RCC 7860 (cell line): ENCODE measurements around the gene PYGO2.

Experiments used
- DNase-seq: peaks from one replicate; pipeline ENCODE4 v3.0.0-alpha.2; 2015; ENCODE audit warnings: low spot score
- FAIRE-seq: peaks from 2 replicates; lab custom pipeline; 2012; peaks lifted over from hg19 to GRCh38; lab: Jason Lieb, UNC

PYGO2 gene

DNA sequence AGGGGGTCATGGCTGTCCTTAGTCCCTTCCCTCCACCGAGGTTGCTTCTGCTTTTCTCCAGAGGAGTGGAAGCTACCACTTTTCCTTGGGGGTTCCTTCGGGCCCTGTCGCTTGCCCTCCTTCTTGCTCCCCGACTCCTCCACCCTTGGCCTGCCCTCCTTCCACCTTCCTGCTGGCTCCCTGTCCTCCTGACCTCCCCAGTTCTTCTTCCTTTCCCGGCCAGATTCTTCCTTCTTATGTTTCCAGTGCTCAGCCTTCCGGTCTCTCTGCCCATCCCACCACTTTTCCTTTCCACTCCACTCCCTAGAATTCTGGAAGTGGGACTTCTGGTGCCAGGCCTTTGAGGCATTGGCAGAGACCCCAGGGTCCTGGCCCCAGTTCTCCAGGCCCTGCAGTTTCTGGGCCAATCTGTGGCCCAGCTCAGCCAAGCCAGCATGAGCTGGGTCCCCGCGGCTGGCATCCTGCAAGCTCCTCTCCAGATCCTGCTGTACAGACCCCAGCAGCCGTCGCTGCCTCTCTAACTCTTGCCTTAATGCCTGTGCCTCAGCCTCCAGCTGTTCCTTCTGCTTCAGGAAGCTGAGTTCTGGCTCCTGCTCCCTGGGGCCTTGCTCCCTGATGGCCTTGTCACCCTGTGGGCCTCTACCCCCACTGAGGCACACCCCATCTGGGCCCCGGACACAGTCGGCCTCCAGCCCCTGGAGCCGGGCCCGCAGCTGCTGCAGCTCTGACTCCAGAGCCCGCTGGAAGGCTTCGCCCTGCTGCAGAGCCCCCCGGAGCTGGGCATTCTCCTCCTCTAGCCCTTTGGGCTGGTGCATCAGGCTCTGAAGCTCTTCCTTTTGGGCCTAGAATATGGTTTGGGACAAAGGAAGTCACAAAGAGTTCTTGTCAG lies 15.4 kb downstream of the PYGO2 start:
- no peak for FAIRE-seq

DNA sequence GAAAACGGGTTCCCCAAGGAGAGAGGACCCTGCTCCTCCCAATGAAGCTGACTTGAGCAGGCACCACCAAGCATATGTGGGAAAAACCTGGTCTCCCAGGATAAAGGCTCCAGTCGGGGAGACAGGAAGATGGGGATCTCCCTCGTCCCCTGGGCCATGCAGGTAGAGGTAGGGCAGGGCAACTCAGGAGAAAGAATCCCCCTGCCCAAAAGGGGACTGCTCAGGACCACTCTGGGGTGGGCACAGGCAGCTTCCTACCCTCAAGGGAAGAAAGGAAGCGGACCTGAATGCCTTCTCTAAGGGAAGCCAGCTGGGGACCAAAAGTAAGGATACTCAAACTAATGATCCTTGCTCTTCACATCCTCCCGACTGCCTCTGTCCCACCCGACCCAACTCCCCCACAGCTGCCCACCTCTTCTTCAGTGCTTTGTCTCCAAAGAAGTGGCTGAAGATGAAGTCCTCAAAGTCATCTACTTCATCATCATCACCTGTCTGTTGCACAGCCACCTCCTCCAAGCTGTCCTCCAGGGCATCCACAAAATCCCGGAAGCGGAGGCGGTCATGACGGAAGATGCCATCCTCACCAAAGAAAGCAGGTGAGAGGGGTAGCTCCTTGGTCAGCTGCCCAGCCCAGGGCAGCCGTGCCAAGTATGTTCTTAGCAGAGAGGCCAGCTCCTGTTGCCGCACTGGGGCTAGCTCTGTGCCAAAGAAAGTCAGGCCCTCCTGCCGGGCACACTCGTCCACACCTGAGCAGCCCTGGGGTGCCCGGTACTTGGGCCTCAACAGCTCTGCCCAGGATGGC lies 16.2 kb downstream of the PYGO2 start:
- FAIRE-seq (no peak), DNase-seq (no peak)

More for the DNA sequence above, 15.4 kb downstream of the PYGO2 start:
- no peak for DNase-seq

DNA sequence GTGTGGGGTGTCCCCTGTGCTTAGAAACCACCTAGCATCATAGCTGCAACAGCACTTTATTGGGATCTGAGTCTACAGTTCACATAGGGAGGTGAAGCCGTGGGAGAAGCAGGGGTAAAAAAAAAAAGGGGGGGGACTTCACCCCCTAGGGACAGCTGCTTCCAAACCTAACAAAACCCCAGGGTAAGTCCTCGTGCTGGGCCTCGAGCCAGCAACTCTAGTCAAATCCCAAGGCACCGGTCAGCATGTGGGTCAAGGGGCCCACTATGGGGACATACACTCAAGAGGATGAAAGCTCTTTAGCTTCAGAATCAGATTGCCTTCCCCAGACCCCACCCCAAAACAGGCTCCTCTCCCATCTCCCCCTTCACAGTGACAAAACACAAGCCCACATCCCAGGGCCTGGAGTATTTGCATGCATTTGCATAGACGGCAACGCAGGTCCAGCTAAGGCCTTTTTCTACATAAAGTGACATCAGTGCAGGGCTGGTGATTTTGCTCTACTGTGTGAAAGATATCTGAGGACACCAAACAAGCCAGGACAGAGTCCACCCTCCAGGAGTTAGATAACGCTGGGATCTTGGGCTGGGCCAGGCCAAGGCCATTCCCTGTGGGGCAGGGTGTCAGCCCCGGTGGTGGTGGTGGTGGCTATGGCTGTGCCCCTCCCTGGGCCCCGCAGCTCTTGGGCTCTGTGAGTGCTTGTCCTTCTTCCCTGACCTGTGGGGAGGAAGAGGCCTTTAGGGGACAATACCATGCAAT lies 17.0 kb downstream of the PYGO2 start:
- no peak for FAIRE-seq
- DNase-seq: no peak

DNA sequence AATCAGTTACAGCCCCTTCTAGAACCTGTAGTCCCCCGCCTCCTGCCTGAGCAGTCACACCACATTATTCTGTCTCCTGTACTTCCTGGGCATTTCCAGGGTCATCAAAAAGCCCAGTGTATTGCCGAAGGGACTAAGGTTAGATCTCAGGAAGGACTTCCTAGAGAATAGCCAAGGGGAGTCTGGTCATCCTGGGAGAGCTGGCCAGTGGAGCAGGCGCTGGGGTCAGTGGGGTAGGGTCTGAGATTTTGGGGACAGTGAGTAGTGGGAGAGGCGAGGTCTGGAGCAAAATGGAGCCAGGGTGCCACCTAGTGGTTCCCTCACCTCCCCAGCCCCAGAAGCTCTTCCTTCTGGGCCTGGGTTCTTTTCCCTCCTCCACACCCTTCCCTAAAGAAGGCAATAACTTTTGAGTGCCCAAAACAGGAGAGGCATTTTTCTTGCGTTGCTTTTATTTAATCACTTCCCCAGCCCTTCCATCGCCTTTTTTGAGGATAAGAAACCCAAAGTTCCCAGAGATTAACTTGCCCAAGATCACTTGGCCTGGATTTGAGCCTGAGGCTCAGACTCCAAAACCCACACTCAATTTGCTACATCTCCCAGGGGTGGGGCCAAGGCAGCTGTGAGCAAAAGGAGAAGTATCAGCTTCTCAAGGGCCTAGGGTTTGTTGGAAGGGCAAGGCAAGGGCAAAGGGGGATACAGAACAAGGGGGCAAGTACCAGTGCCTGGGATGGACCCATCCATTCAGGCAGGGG lies 17.8 kb downstream of the PYGO2 start:
- FAIRE-seq: no peak

DNA sequence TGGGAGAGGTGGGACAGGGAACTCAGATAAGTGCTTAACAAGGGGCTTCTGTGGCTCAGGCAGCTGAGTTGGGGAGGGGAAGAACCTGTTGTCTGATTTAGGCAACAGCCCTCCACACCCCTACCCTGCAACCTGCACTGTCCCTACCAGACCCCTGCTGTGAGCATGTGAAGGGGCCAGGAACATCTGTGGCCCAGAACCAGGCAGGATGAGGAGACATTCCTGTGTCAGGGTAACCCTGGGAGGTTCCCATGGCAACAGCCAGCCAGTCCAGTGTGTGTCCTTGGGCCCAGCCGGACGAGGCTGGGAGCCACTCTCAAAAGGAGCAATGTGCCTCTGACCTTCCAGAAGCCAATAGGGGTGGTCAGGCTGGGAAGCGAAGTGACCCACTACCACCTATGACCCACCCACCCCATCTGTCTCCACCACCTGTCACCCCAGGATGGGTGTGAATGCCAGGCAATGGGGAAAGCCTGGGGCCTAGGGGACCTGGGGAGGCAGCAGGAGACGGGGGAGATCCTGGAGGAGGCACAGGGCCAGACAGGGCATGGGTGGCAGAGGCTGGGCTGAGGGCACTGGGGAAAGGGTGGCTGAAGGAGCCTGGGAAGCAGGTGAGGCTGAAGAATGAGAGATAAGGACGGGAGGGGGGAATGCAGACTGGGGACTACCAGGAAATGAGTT lies 20.1 kb downstream of the PYGO2 start:
- DNase-seq (no peak), FAIRE-seq (no peak)

More for the DNA sequence above, 17.8 kb downstream of the PYGO2 start:
- peak; percentile 4 for DNase-seq

DNA sequence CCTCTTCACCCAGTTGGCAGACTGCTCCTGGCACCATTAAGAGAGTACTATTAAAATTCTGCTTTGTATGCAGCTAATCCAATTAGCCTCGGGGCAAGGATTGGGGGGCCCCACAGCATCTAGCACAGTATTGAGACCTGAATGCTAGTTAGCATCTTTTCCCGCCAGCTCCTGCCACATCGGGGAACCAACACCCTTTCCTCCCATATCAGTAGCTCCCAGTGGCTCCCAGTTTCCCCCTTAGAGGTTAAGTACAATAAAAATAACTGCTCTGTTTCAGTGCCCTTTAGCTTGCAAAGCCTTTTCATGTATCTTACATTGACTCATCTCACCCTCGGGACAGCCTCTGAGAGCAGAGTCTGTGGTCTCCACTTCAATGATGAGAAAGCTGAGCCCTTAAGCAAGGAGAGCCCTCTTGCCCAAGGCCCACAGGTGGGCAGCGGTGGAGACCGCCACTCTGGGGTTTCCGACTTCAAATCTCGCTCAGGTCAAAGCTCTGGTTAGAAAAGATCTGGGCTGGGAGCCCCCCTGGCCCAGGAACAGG lies 20.9 kb downstream of the PYGO2 start:
- DNase-seq: no peak
- FAIRE-seq: no peak

DNA sequence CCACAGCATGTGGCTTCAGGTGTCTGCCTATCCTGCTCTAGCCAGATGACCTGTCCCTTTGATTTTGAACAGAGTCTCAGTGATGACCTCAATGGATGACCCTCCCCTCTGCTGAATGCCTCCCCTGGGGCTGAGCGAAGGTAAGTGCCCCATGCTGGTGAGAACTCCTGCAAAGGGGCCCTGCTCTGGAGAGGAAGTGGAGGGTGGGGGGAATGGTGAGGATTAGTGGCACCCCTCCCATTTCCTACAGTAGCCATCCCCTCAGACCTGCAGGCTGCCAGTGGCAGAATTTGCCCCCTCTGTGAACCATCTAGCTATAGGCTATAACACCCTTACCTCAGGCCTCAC lies 21.4 kb downstream of the PYGO2 start:
- FAIRE-seq: no peak
- DNase-seq: no peak

DNA sequence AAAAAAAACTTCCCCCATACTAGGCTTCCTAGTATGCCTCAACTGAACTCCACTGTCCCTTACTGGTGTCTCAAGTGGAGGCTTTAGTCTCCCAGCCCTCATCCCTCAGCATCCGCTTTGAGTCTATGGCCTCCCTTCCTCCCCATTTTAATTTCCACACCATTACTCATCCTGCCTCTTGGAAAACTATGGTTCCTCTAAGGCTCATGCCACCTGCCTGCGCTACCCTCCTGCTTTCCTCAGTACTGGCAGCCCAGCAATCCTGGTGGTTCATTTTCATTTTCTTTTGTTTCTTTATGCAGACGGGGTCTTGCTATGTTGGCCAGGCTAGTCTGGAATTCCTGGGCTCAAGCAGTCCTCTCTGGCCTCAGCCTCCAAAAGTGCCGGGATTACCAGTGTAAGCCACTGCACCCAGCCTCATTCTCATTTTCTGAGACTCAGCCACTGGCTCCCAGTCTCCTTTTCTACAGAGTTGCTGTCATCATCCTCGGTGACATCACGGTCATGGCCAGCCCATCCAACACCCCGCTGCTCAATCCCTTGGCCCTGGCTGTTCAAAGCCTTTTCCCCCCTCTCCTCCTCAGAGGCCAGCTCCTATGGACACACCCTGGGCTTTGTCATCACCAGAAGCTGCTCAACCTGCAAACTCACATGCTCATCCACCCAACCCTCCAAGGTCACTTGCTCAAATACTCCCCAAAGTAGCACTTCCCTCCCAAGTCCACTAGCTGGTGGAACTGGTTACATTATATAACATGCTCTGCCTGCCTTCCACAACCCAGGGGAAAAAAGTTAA lies 22.8 kb downstream of the PYGO2 start:
- DNase-seq (no peak), FAIRE-seq (no peak)

DNA sequence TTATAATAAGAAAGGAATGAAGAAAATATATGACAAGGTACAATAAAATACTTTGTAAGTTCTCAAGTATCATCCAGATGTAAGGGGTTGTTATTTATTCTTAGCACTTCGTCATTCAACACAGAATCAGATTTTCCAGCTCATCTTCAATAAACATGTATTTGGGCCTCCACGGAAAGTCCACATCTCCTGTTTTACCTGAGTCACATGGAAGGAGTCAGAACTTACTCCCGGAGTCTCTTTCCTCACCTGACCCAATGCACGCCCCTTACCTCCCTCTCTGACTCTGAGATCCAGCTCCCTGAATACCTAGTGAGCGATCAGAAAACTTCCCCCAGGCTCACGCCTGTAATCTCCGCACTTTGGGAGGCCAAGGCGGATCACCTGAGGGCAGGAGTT lies 23.6 kb downstream of the PYGO2 start:
- DNase-seq (no peak), FAIRE-seq (no peak)

DNA sequence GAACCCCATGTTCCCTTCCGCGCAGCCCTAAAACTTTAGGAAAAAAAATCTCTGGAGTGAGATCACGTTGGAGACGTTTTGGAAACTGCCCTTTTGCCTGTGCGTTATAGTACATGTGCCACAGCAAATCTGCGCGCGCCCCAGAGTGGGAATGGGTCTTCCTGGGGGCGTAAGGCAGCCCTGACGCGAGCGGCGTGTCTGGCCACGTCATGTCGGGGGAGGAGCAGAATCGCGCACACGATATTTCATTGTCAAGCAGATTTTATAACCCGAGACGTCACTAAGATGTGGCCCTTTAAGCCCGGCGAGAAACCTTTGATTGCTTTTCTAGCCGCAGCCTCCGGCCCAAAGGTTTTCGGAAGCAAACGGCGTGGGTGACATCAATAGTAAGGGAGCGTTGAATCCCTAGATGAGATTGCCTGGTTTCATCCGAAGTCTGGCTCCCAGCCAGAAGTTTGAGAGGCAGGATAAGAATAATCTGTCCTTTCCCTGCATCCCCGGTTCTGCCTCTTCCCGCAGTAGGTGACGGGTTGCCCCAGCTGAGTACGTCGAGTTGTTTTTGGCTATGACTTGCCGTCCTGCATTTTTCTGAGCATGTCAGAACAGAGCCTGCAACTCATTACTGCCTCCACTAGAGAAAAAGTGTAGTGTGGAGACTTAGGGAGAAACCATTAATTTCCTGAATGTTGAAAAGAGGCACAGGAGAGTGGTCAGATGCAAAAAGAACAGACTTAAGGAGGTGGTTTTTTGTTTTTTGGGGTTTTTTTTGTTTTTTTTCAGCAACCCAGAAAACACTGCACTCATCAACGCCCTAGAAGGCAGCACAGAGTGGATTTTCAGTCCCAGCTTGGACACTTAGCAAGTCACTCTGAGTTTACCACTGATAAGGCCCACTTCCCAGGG lies 24.2 kb downstream of the PYGO2 start:
- peak; percentile 79 for DNase-seq
- no peak for FAIRE-seq

DNA sequence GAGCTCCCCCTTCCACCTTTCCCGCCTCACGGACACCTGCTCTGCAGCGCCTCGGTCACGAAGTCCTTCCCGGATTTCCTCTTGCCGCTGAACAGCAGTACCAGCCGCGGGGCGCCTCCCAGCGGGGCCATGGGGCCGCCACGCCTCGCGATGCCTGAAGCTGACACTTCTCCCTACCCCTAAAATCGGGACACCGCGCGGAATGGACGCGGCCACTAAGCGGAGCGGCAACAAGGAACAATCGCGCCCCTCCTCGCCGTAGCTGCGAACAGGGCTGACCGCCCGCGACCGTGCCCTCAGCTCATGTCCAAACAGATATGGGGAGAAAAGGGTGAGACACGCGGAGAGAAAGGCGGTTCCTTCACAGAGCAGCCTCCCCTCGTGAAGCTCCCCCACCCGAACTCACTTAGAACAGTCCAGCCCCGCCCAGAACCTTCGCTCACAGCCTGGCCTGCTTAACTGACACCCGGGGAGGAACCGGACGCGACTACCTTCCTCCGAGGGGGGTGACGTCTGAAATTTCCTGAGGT lies 25.0 kb downstream of the PYGO2 start, which contains the start of gene PMVK:
TSS of gene PMVK (minus strand) at position 165 of the 530 bp plus-strand sequence. CDS start at position 131, 34 bp downstream.
- peak; percentile 84 for DNase-seq
- no peak for FAIRE-seq

DNA sequence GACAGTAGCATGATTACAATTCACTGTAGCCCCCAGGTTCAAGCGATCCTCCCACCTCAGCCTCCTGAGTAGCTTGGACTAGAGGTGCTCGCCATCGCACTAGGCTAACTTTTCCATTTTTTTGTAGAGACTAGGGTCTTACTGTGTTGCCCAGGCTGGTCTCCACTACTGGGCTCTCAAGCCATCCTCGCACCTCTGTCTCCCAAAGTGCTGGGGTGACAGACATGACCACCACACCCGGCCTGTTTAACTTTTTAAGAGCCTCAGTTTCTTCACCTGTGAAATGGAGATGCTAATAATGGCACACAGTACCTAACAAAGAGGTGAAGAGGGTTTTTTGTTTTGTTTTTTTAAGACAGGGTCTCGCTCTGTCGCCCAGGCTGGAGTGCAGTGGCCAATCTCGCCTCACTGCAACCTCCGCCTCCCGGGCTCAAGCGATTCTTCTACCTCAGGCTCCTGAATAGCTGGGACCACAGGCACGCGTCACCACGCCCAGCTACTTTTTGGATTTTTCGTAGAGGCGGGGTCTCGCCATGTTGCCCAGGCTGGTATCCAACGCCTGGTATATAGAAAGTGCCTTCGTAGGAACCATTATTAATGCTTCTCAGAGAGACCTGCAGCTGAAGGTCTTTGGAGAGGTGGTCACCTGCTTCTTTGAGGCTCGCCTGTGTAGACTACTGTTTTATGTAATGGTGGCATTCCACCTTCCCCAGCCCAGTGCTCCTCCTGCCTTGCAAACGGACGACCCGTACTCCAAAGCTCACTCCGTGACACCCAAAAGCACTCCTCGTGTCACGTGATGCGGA lies 25.6 kb downstream of the PYGO2 start:
- FAIRE-seq (no peak), DNase-seq (no peak)

DNA sequence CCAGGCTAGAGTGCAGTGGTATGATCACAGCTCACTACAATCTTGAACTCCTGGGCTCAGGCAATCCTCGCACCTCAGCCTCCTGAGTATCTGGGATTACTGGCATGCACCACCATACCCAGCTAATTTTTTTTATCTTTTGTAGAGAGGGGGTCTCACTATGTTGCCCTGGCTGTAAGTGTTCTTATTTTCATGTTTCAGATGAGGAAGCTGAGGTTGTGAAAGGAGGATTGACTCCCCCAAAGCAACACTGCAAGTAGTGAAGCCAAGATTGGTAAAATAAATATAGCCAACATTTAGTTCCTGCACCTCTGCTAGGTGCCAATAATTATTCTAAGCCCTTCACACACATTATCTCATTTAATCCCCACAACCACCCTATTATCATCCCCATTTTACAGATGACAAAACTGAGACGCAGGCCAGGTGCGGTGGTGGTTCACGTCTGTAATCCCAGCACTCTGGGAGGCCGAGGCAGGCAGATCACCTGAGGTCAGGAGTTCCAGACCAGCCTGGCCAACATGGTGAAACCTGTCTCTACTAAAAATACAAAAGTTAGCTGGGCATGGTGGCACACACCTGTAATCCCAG lies 27.1 kb downstream of the PYGO2 start:
- FAIRE-seq: no peak
- DNase-seq: no peak

DNA sequence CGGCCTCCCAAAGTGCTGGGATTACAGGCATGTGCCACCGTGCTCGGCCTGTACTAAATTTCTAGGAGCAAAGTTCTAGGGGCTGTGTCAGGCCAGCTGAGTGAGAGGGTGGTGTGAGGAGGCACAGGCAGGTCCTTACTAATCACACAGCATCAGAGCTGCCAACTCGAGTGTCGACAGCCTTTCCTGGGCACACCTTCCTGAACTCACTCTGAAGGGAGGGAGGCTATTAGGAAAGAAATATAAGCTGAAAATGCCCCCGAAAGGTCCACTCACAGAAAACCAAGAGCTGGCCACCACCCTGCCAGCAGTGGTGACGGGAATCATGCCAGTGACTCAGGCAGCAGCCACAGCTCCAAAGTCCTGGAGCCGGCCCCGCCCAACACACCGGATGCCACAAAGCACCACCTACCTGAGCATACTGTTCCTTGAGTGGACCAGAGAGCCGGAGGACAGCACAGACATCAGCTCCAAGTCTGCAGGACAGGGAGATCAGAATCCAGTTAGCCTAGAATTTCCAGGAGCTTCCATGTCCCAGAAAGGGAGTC lies 29.6 kb downstream of the PYGO2 start:
- DNase-seq (peak; percentile 74), FAIRE-seq (peak; percentile 78)

DNA sequence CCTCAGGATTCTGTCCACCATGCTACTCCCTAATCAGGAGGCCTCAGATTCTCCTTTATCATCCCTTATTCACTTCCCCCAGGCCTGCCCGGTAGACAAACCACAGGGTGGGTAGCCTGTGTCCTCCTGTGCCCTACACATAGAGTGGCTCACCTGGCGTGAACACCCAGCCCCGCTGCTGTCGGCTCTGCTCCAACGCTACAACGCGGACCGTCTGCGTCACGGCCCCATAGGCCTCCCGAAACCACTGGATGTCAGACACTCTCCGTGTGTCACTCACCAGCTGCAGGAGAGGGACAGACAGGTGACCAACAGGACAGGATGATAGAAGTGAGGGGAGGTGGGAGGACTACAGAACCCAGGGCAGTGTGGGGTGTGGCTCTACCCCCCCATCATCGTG lies 35.4 kb downstream of the PYGO2 start:
- FAIRE-seq (no peak), DNase-seq (no peak)
